Suprapubic skin (tissue), 3 donors: ENCODE data around the gene FAM117B.

Experiments
- CTCF ChIP-seq, 2 donors: fragments of 200-600 bp in 1 of 2; fragments of 450-650 bp in 1 of 2; sonication (generic) in 1 of 2; IDR thresholded peaks; one replicate each; pipeline ENCODE4 v1.5.1; 2016 to 2019; ENCODE audit warnings: antibody characterized with exemption in 2 of 2, mild to moderate bottlenecking in 1 of 2, moderate library complexity in 1 of 2
- POLR2AphosphoS5 ChIP-seq, 3 donors: sonication (generic); formaldehyde crosslinking; IDR thresholded peaks; one replicate each; pipeline ENCODE4 v1.6.1; 2017; ENCODE audit warnings: antibody characterized with exemption in 3 of 3

- TF ChIP-seq CTCF (IDR thresholded peaks at IDR 0.05), result no peak
- TF ChIP-seq POLR2AphosphoS5 (IDR thresholded peaks at IDR 0.05), result no peak
These were observed 47.0 kb downstream of the FAM117B start for GRCh38 chr2:202681688-202682205.
